GM10847 (cell line): ENCODE data around the gene ACAT2.

Experiments
- POLR2A ChIP-seq: IDR thresholded peaks from 2 replicates; pipeline ENCODE4 v1.6.1; 2011; ENCODE audit not compliant: insufficient read length; ENCODE audit errors: extremely low read depth

ACAT2 gene

GRCh38 chr6:159761873-159762680 lies at the start of gene ACAT2:
TSS of gene ACAT2 (plus strand) at chr6:159762045. CDS start at chr6:159762088, 43 bp downstream.
- TF ChIP-seq POLR2A = peak; percentile 86

- TF ChIP-seq POLR2A = no peak
These were observed 47.9 kb upstream of the ACAT2 start for GRCh38 chr6:159713984-159714383.

DNA sequence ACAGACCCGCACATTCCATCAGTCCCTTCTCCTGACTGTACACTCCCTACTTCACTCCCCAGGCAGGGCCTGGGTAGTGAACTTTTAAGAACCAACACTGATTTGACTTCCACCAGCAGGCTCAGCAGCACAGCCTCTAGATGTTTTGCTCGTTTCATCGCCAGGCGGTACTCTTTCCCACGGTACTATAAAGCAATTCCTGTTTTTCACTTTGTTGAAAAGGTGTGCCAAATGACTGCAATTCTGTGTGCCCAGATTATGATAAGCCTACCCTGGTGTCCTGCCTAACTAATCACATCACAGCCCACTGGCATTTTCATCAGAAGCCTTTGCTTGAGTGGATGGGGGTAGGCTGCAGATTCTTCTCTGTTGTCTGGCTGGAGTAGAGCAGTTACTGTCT lies 47.4 kb upstream of the ACAT2 start:
- TF ChIP-seq POLR2A = no peak

GRCh38 chr6:159715166-159715565 lies 46.7 kb upstream of the ACAT2 start:
- TF ChIP-seq POLR2A = no peak

- no peak for TF ChIP-seq POLR2A
These were observed 46.2 kb upstream of the ACAT2 start for GRCh38 chr6:159715605-159716004.

- TF ChIP-seq POLR2A = no peak
These were observed 45.4 kb upstream of the ACAT2 start for GRCh38 chr6:159716247-159717096.

DNA sequence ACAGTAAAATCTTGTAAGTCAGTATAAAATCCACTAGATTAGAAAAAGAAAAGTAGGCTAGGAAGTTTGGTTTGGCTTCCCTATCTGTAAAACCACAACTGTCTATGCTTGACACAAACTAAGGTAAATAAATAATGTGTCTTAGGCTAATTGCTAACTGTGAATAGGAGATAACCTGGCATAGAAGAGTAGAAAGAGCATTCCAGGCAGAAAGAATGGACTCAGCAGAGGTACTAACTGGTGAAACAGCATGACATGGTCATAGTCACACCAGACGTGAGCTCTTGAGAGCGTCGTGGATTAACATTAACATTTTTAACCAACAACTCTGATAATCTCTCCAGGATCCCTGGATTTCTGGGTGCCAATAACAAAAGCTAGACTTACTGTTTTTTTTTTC lies 43.2 kb upstream of the ACAT2 start:
- TF ChIP-seq POLR2A = no peak

DNA sequence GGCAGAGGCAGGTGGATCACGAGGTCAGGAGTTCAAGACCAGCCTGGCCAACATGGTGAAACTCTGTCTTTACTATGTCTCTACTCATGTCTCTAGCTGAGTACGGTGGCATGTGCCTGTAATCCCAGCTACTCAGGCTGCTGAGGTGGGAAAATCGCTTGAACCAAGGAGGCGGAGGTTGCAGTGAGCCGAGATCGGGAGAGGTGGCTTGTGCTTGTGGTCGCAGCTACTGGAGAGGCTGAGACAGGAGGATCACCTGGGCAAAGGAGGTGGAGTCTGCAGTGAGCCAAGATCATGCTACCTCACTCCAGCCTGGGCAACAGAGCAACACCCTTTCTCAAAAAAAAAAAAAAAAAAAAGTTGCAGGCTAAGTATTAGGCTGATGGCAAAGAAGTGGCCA lies 42.6 kb upstream of the ACAT2 start:
- TF ChIP-seq POLR2A = no peak

DNA sequence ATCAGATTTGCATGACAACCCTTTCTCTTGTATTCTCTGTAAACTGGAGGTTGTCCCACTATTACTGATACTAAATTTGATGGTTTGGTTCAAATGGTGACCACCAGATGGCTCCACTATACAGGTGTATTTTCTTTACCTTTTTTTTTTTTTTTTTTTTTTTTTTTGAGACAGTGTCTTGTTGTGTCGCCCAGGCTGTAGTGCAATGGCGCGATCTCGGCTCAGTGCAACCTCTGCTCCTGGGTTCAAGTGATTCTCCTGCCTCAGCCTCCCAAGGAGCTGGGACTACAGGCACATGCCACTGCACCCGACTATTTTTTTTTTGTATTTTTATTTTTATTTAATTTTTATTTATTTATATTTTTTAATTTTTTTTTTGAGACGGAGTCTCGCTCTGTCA lies 41.1 kb upstream of the ACAT2 start:
- no peak for TF ChIP-seq POLR2A

DNA sequence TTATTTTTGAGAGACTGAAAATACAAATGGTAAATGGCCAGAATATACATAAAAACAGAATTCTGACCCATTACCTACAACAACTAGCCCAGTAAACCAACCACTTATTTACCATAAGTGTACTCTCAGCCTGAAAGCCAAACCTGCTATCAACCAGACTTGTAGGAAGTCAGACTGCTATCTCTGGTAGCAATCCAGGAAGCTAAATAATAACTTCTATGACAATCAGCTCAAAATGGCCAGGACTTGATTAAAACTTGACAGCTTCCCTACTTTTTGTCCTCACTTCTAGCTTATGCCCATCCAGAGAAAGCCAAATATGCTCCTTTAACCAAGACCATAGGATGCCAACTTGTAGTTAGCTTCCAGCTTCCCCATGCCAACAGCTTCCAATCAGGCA lies 39.2 kb upstream of the ACAT2 start:
- no peak for TF ChIP-seq POLR2A

- TF ChIP-seq POLR2A = no peak
These were observed 38.6 kb upstream of the ACAT2 start for GRCh38 chr6:159723259-159723658.

GRCh38 chr6:159724778-159725177 lies 37.1 kb upstream of the ACAT2 start:
- TF ChIP-seq POLR2A = no peak

DNA sequence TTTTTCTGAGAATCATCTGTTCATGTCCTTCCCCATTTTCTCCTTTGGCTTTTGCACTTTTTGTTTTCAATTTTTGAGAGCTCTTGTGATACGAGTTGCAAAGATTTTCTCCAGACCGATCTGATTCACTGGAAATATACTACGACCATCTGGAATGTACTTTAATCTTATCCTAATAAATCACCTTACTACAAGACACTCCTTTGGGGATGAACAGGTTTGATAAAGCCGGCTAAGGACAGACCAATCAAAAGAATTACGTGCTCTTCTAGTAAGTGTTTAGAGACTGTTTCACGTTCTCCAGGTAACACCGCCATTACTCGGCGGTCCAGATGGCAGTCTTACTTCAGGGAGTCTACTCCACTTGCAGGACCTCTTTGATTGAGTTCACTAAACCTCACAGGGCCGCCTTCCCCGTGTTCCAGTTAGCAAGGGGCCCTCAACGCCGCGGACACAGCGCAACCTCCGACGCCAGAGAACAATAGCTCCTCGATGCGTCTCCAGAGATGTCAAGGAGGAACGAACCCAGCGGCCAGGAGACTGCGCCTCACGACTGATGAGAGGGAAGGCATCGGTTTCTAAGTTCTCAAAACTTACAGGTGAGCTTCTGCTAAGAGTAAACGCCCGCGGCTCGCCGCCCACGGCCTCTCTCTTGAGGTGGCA lies 35.5 kb upstream of the ACAT2 start:
- TF ChIP-seq POLR2A = no peak

GRCh38 chr6:159726918-159727716 lies 34.7 kb upstream of the ACAT2 start, which contains the start of gene WTAP:
TSS of gene WTAP (plus strand) at chr6:159727506. CDS start at chr6:159736266, 8,760 bp downstream.
- TF ChIP-seq POLR2A = peak; percentile 89
